IMR-90 (cell line): ENCODE results near the gene COL13A1. TPM values are rescaled to one million over a fixed set of nuclear protein-coding genes. Genes with fewer than 3 reads are reported as not detected.

Experiments
- ATAC-seq: fragments of 200-7000 bp; cut with Tn5 transposase; 2 replicates; pipeline ENCODE4 v1.9.1; 2020; ENCODE audit warnings: low read depth, mild to moderate bottlenecking, moderate library complexity
- BruUV-seq: library from RNA; stranded (reverse); fragments of 400-500 nt; replicated peaks from 2 replicates; lab custom pipeline; 2021; lab: Mats Ljungman, UMichigan
- CTCF ChIA-PET: fragments of 300-600 bp; formaldehyde crosslinking; extraction: SDS; loops from one replicate; lab custom pipeline; 2021; ENCODE audit warnings: antibody characterized with exemption; lab: Yijun Ruan, JAX
- POLR2A ChIA-PET: fragments of 300-600 bp; sonication (Branson Sonifier 250); formaldehyde crosslinking; loops from one replicate; lab custom pipeline; 2022; ENCODE audit warnings: antibody characterized with exemption; ENCODE audit not compliant: unreplicated experiment; lab: Charles Lee
- DNase-seq: peaks from one replicate; pipeline ENCODE4 v3.0.0; 2013
- H2AFZ ChIP-seq: replicated peaks from 2 replicates; pipeline ENCODE3; 2013; ENCODE audit warnings: low read length, mild to moderate bottlenecking; ENCODE audit not compliant: poor library complexity
- H2AK5ac ChIP-seq: 2 replicates; pipeline ENCODE4 v1.6.1; 2013; ENCODE audit warnings: low read depth, low read length, inconsistent platforms
- H2AK9ac ChIP-seq: replicated peaks from 2 replicates; pipeline ENCODE3; 2013; ENCODE audit warnings: mild to moderate bottlenecking, low read depth, low read length, moderate library complexity; ENCODE audit not compliant: poor library complexity
- H2BK120ac ChIP-seq: 2 replicates; pipeline ENCODE4 v1.6.1; 2013; ENCODE audit warnings: low read depth, low read length, inconsistent platforms
- H2BK15ac ChIP-seq: 3 replicates; pipeline ENCODE4 v1.6.1; 2013; ENCODE audit warnings: low read depth, low read length, inconsistent platforms
- H2BK20ac ChIP-seq: 2 replicates; pipeline ENCODE4 v1.6.1; 2013; ENCODE audit warnings: low read depth, mild to moderate bottlenecking, inconsistent platforms, low read length, moderate library complexity
- H2BK5ac ChIP-seq: 2 replicates; pipeline ENCODE4 v1.6.1; 2013; ENCODE audit warnings: mild to moderate bottlenecking, low read depth, low read length, inconsistent platforms; ENCODE audit not compliant: poor library complexity, severe bottlenecking
- H3K14ac ChIP-seq: replicated peaks from 2 replicates; pipeline ENCODE4 v1.6.1; 2013; ENCODE audit warnings: low read depth, low read length, inconsistent platforms
- H3K18ac ChIP-seq: 2 replicates; pipeline ENCODE4 v1.6.1; 2013; ENCODE audit warnings: low read depth, low read length, control low read depth
- H3K23ac ChIP-seq: 2 replicates; pipeline ENCODE4 v1.6.1; 2013; ENCODE audit warnings: low read depth, low read length, inconsistent platforms
- H3K27ac ChIP-seq: 2 replicates; pipeline ENCODE4 v1.5.1; 2013; ENCODE audit warnings: mild to moderate bottlenecking, control low read depth, low read length; ENCODE audit not compliant: insufficient read depth
- H3K27me3 ChIP-seq: 2 replicates; pipeline ENCODE4 v1.6.1; 2013; ENCODE audit warnings: low read length; ENCODE audit not compliant: control insufficient read depth, insufficient read depth
- H3K36me3 ChIP-seq: 2 replicates; pipeline ENCODE4 v1.6.1; 2013; ENCODE audit warnings: low read length, mixed read lengths; ENCODE audit not compliant: control insufficient read depth, insufficient read depth
- H3K4ac ChIP-seq: 2 replicates; pipeline ENCODE4 v1.6.1; 2013; ENCODE audit warnings: low read depth, low read length, inconsistent platforms
- H3K4me1 ChIP-seq: 2 replicates; pipeline ENCODE4 v1.6.1; 2013; ENCODE audit warnings: low read length, mixed read lengths; ENCODE audit not compliant: control insufficient read depth, insufficient read depth
- H3K4me2 ChIP-seq: 2 replicates; pipeline ENCODE4 v1.6.1; 2013; ENCODE audit warnings: low read depth, mild to moderate bottlenecking, control low read depth, low read length, moderate library complexity
- H3K4me3 ChIP-seq: 2 replicates; pipeline ENCODE4 v1.5.1; 2013; ENCODE audit warnings: low read depth, mild to moderate bottlenecking, control low read depth, low read length, moderate library complexity; ENCODE audit not compliant: insufficient read depth
- H3K56ac ChIP-seq: 2 replicates; pipeline ENCODE4 v1.6.1; 2013; ENCODE audit warnings: low read length, inconsistent platforms; ENCODE audit not compliant: insufficient read depth; ENCODE audit errors: extremely low read depth
- H3K79me1 ChIP-seq, 2 experiments: 2 replicates each; pipeline ENCODE4 v1.6.1; 2013; ENCODE audit warnings: low read length in 2 of 2, inconsistent platforms in 1 of 2, low read depth in 1 of 2
- H3K9ac ChIP-seq: 2 replicates; pipeline ENCODE4 v1.6.1; 2013; ENCODE audit warnings: low read depth, low read length, control low read depth
- H3K9me1 ChIP-seq: 2 replicates; pipeline ENCODE4 v1.6.1; 2013; ENCODE audit warnings: low read length, inconsistent platforms; ENCODE audit not compliant: insufficient read depth
- H3K9me3 ChIP-seq: 2 replicates; pipeline ENCODE4 v1.6.1; 2013; ENCODE audit warnings: low read length; ENCODE audit not compliant: control insufficient read depth, insufficient read depth
- H4K20me1 ChIP-seq: 2 replicates; pipeline ENCODE4 v1.6.1; 2013; ENCODE audit warnings: low read length, inconsistent platforms; ENCODE audit not compliant: insufficient read depth
- H4K5ac ChIP-seq: 2 replicates; pipeline ENCODE4 v1.6.1; 2013; ENCODE audit warnings: mild to moderate bottlenecking, low read depth, low read length, control low read depth
- H4K8ac ChIP-seq, 2 experiments: 2 replicates each; pipeline ENCODE4 v1.6.1; 2013; ENCODE audit warnings: low read depth in 2 of 2, low read length in 2 of 2, control low read depth in 1 of 2, inconsistent platforms in 1 of 2
- H4K91ac ChIP-seq: 2 replicates; pipeline ENCODE4 v1.6.1; 2013; ENCODE audit warnings: low read depth, low read length, inconsistent platforms; ENCODE audit not compliant: insufficient read depth
- BHLHE40 ChIP-seq: fragments of 150-350 bp; IDR thresholded peaks from 2 replicates; pipeline ENCODE4 v1.6.1; 2016; ENCODE audit warnings: mild to moderate bottlenecking, low read depth, low read length
- CHD1 ChIP-seq: IDR thresholded peaks from 2 replicates; pipeline ENCODE4 v1.6.1; 2012; ENCODE audit warnings: low read depth, low read length, improper control_type of control experiment
- FOS ChIP-seq: fragments of 150-350 bp; IDR thresholded peaks from 2 replicates; pipeline ENCODE4 v1.6.1; 2016; ENCODE audit warnings: low read depth, low read length
- MAZ ChIP-seq: IDR thresholded peaks from 2 replicates; pipeline ENCODE4 v1.6.1; 2012; ENCODE audit warnings: low read depth, mild to moderate bottlenecking, low read length, improper control_type of control experiment, moderate library complexity, borderline replicate concordance
- MXI1 ChIP-seq: IDR thresholded peaks from 2 replicates; pipeline ENCODE4 v1.6.1; 2012; ENCODE audit warnings: low read depth, mild to moderate bottlenecking, low read length, moderate library complexity, borderline replicate concordance
- SMC3 ChIP-seq: fragments of 150-350 bp; IDR thresholded peaks from 2 replicates; pipeline ENCODE4 v1.6.1; 2016; ENCODE audit warnings: low read depth, mild to moderate bottlenecking, antibody characterized with exemption, low read length, moderate library complexity
- WGBS, 2 experiments: methylation state at CpG; one replicate each; pipeline versions ENCODE4 v1.1.5 to v1.1.7; 2013; ENCODE audit warnings: missing lambda C conversion rate in 2 of 2; ENCODE audit not compliant: insufficient read length in 1 of 2; ENCODE audit errors: extremely low coverage in 2 of 2; 5-methylcytosine and 5-hydroxymethylcytosine counted together
- dilution Hi-C: fragments of 300-500 bp; cut with HindIII; formaldehyde crosslinking; loops from one replicate; pipeline ENCODE4 v1.14.3; 2018; ENCODE audit warnings: low sequenced_read_pairs; ENCODE audit not compliant: unreplicated experiment
- in situ Hi-C: fragments of 300-500 bp; cut with MboI; formaldehyde crosslinking; loops from 3 replicates; pipeline ENCODE4 v1.14.3; 2019; ENCODE audit warnings: low sequenced_read_pairs, inconsistent platforms, mixed read lengths
- intact Hi-C: fragments of 100-400 bp; cut with micrococcal nuclease; formaldehyde crosslinking; loops from 2 replicates; pipeline ENCODE4 v1.10.0; 2022
- polyA plus RNA-seq, 3 experiments: library from polyadenylated mRNA; depleted of rRNA; stranded (reverse); fragments of >200 nt; gene quantifications; 2 replicates each; pipeline ENCODE4 v1.2.3, GENCODE V29; 2012; ENCODE audit warnings: low replicate concordance in 1 of 3
- total RNA-seq: library from RNA; depleted of rRNA; stranded (reverse); fragments of >200 nt; gene quantifications from 2 replicates; pipeline ENCODE4 v1.2.3, GENCODE V29; 2012

Gene COL13A1
- total and polyA plus RNA-seq, 2 of the 4 experiments (the other 2 are of a cell fraction), result 12.2 to 31.3 TPM

- TF ChIP-seq MAZ, result no peak
- TF ChIP-seq CHD1, result no peak
- TF ChIP-seq SMC3, result no peak
- no peak for TF ChIP-seq BHLHE40
These were observed 163.4 kb downstream of the COL13A1 start (continued) for GRCh38 chr10:69965086-69965485.

- DNase-seq, result peak; percentile 70
- Histone ChIP-seq H3K9ac (no peak overlapping the region), H3K56ac (no peak overlapping the region), H3K9me1 (peaks cover 8% of the 10 kb centered on the region), H3K4me2 (peak overlapping the region; percentile 37), H3K14ac (0 out of 2 replicates have a peak overlapping the region, but pooled peaks have one; percentile 0), H2AK9ac (no peak overlapping the region), H2BK15ac (no peak overlapping the region; the same call in 2 of the 3 replicates), H3K27me3 (peaks cover 10% of the 10 kb centered on the region), H2AK5ac (peak overlapping the region; percentile 67; the same call in 1 of the 2 replicates), H4K20me1 (peaks cover 3% of the 10 kb centered on the region; the same call in 1 of the 2 replicates), H3K4me3 (no peak overlapping the region), H3K36me3 (no peaks in the 10 kb centered on the region), H3K27ac (no peak overlapping the region), H3K4ac (peak overlapping the region; percentile 17; the same call in 1 of the 2 replicates), H3K18ac (no peak overlapping the region), H2BK5ac (no peak overlapping the region), H3K9me3 (no peaks in the 10 kb centered on the region), H3K23ac (no peak overlapping the region), H2BK20ac (peak overlapping the region; percentile 30; the same call in 1 of the 2 replicates), H4K5ac (no peak overlapping the region), H4K91ac (no peak overlapping the region), H2BK120ac (peak overlapping the region; percentile 32; the same call in 1 of the 2 replicates), H2AFZ (peak overlapping the region; percentile 33), H3K4me1 (peaks cover 13% of the 10 kb centered on the region), H3K79me1 (no peaks in the 10 kb centered on the region), H4K8ac (peak overlapping the region in 1 of 2 experiments; percentile 4; a peak in 1 of 4 replicates)
- TF ChIP-seq MXI1 (no peak), FOS (peak; percentile 62), BHLHE40 (0 out of 2 replicates have a peak, but pooled peaks have one; percentile 38)
- intact Hi-C loops, result no loop called here
- dilution Hi-C loops, result no loop called here
- no TSS peak for BruUV-seq
- CTCF ChIA-PET, result interaction anchor here (1.2 kb wide), 1 partner anchor 8 kb away, joined by 9 read pairs; no protein-coding TSS in a partner anchor
- in situ Hi-C loops, result no loop called here
- WGBS, 2 experiments, result 7% methylated on average over 2 of the region's 14 CpGs; no CpG with 5 or more reads in 1 of the 2 experiments
- POLR2A ChIA-PET, result no interaction called here
- peak; percentile 71 for ATAC-seq
These were observed 164.4 kb downstream of the COL13A1 start for GRCh38 chr10:69965919-69966662.
